ENCODE results near the gene OTOGL.
"Not testable (repeated sequence)": the region's sequence is repeated elsewhere in the genome, so short reads cannot be mapped to it uniquely, and the experiment has no call there.

The OTOGL gene

DNA sequence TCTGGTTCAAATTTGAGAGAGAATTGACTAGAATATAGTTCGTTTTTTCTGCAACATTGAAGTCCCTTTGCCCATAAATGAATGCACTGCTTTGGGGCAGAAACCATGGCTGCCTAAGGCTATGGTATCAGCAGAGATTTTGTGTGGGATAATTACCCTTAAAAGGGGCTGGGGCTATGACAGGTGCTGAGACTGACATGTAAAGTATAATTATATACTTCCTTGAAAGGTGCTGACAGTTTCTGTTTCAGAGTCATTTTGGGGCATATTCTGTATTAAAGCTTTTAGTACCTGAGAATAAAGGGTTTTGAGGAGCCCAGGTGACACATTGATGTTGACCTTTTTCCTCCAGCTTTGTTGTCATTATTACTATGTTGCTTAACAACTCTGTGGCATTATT lies 194.4 kb downstream of the OTOGL start:
- DNase-seq = no peak

DNA sequence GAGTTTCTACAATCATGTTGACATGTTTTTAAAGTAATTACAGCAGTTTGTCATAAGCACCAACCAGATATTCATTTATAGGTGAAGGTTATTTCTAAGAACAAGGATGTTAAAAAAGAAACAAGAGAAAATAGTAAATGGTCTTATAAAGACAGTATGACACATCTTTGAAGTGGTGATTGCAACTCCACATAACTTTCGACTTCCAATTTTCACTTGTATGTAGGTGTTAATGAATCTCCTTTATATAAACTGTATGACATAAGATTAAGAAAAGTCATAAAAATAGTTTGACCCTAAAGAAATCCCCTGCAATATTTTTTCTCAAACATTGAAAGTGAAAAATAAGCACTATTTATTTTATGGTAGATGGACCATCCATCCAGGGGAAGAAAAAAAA lies 199.9 kb downstream of the OTOGL start:
- DNase-seq = no peak

DNA sequence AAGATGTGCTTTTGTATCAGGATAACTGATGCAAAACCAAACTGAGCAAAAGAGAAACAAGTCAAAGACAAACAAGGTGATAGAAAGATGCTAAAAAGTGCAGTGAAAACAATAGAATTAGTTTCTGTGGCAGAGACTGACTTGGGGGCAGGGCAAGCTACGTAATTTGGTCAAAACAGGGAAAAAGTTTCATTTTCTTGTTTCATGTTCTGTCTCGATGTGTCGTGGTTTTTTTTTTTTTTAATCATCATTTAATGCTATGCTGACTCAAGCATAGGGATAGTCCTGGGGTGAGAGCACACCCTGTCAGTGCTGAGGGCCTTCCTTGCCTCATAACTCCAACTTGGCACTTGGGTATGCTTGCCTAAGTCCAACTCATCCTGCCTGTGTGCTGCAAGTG lies 200.6 kb downstream of the OTOGL start:
- DNase-seq = no peak

DNA sequence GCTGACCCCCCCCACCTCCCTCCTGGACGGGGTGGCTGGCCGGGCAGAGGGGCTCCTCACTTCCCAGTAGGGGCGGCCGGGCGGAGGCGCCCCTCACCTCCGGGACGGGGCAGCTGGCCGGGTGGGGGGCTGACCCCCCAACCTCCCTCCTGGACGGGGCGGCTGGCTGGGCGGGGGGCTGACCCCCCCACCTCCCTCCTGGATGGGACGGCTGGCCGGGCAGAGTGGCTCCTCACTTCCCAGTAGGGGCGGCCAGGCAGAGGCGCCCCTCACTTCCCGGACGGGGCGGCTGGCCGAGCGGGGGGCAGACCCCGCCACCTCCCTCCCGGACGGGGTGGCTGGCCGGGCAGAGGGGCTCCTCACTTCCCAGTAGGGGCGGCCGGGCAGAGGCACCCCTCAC lies 208.1 kb downstream of the OTOGL start:
- DNase-seq = not testable (repeated sequence)

DNA sequence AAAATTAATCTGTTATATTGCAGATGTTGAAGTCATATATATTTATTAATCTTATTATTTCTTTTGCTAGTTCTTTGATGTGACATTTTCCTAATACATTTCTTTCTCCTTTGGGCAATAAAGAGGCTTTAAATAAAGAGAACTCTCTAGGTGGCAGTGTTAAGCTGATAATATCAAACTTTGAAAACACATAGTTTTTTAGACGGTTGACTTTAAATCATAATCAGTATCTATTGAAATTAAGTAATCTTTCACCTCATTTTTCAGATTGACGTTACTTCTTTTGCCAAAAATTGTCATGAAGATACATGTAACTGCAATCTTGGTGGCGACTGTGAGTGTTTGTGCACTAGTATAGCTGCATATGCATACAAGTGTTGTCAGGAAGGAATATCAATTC lies 213.9 kb downstream of the OTOGL start:
- DNase-seq = no peak

DNA sequence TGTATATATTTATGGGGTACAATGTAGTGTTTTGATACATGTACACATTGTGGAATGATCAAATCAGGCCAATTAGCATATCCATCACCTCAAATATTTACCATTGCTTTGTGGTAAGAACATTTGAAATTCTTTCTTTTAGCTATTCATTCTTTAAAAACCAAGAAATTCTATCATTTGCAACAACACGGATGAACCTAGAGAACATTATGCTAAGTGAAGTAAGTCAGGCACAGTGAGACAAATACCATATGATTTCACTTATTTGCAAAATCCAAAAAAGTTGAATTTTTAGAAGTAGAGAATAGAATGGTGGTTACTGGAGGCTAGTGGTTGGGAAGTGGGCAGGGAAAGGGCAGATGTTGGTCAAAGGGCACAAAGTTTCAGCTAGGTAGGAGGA lies 215.4 kb downstream of the OTOGL start:
- DNase-seq = no peak

DNA sequence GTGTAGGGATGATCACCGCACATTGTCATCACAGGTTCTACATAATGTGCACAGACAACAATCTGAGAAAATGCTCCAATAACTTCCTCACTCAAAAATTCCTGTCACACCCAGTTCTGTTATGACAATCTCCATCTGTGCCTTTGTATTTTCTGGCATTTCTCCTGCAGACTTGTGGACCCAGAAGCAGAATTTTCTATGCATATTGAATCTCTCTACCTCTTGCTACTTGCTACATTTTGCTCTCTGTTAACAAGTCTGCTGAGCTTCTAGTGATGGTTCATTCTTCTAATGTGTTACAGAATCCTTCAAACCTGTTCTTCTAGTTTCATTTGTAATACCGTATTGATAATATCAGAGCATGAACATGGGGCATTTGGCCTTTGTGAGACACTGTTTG lies 216.9 kb downstream of the OTOGL start:
- no peak for DNase-seq

DNA sequence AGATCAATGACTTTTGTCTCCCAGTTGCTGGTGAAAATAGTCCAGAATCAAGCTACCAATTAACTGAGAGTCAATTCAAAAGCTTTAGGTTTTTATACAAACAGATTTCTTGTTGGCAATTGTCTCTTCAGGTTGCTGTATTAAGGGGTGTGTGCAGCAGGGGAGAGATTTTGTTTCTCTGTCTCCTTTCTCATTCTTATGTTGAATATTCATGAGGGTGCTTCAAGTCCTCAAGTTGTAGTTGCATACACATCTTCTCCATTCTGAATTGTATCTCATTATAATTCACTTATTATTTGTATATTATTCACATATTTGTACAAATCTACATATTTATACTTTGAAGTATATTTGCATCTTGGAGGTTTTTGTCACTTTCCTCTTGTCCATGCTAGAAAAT lies 218.0 kb downstream of the OTOGL start:
- no peak for DNase-seq

DNA sequence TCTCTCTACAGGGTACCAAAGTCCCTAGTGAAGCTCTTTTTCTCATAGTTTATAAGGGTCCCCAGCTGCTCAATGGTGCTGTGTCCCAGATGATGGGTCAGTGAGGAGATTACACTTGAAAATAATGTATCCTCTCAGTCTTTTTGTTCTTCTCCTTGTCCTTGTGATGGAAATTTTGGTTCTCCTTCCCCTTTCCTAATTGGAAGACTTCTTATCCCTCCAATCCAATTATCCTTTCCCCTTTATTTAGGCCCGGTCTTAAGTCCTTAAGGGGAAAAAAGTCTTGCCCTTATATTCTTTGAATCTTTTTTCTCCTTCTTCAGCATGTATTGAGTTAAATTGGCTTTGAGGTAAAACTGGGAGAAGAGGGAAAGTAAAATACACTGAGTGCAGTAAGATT lies 218.6 kb downstream of the OTOGL start:
- DNase-seq = no peak

DNA sequence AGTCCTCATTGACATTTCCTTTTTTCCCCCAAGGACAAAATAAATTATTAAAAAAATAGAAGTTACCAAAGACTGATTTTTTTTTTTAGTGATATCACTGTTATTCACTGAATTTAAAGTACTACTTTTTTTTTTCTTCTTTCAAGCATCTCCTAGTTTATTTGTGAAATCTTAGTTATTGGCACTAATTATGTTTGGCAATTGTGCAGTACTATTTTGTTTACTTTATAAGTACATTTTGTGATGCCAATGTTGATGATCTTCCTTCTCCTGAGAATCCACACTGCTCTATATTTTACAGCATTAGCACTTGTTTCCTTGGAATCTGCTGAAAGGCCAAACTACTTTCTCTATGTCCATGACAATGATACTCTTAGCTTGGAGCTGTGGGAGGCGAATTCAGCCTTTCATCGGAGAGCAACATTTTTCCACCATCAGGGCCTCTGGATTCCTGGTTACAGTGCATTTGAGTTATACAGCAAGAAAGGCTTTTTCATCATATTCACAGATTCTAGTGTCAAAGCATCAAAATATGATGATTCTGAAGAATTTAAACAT lies 220.9 kb downstream of the OTOGL start:
- no peak for DNase-seq

DNA sequence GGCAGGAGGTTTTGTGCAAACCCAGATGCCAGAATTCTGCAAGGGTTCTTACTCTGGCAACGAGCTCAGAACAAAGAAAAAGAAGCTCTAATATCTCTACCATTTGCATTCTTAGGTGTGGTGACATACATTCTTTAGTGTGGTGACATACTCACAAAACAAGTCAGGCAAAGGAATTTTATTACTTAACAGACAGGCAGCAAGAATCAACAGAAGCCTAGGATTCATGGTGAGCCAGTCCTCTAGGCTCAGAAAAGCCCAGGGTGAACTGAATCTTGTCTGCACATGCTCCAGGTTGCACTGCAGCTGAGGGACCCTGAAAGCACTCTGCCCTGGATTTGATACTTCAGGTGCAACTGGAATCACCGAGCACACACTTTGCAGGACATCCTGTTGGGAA lies 222.3 kb downstream of the OTOGL start:
- DNase-seq = no peak

DNA sequence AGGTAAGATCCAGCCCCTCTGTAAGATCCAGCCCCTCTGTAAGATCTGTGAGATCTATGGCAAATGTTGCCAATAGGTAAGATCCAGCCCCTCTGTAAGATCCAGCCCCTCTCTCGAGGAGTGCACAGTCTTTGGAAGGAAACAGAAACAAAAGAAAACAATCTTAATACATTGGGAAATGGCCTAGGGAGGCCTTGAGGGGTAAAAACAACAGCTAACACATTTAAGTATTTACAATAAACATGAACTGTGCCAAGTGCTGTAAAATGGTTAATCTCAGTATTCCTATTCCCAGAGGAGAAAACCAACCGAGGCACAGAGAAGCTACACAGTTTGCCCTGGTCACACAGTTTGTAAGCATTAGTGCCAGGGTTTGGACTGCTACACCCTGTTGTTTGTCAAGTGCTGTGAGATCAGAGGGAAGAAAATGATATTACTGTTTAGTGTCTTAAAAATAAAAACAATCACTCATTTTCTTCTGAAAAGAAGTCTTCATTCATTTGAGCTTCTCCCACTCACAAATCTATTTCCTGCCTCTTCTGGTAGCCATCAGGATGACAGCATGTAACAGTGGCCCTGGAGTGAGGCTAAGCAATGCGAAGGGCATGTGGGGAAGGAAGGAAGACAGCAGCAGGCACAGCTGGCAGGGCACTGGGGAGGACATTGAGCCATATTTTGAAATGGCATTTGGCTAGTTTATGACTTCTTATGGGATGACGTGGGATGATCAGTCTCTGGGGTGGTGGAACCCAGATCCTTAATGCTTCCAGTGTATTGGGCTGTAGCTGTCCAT lies 226.0 kb downstream of the OTOGL start:
- DNase-seq = no peak

DNA sequence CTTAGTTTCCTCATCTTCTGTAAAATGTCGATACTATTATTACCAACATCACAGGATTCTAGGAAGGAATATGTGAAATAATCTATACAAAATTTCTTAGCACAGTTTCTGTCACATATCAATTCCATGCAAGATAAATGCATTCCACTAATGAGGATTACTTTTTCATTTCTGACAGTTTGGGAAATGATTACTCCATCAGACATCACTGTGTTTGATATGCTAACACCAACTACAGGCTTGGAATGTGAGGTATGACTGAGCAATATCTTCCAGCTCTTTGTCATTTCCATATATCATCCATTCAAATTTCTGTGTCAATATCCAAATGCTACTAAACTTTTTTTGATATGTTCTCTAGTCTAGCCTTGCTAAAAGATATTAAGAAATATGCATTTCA lies 233.5 kb downstream of the OTOGL start:
- no peak for DNase-seq

DNA sequence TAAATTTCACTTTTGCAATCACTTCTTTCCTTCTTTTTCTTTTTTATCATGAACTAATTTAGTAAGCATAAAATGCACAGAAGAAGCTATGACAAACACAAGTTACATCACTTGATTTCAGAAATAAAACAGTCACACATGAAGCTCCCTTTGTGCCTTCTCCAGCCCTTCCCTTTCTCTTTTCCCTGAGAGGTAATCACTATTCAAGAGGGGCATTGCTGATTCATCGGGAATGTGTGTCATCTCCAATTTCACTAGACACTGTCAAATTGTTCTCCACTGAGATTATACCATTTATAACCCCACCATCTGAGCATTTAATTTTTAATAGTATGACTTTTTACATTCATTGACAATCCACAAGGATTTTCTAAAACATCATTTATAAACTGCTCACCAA lies 253.1 kb downstream of the OTOGL start:
- DNase-seq = no peak

DNA sequence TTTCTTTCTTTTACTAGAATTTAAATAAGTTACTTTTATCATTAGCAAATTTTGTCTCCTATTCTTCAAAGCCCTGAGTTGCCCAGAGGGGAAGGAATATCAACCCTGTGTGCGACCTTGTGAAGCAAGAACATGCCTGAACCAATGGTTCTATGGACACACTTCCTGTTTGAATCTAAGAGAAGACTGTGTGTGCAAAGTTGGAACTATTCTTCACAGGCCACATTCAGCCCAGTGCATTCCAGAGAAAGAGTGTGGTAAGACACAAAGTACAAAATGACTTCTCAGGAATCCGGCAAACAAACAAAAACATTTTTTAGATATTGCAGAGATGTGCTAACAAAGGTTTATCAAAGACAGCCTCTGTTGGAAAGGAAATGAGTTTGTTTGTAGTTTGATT lies 253.9 kb downstream of the OTOGL start:
- DNase-seq = no peak

DNA sequence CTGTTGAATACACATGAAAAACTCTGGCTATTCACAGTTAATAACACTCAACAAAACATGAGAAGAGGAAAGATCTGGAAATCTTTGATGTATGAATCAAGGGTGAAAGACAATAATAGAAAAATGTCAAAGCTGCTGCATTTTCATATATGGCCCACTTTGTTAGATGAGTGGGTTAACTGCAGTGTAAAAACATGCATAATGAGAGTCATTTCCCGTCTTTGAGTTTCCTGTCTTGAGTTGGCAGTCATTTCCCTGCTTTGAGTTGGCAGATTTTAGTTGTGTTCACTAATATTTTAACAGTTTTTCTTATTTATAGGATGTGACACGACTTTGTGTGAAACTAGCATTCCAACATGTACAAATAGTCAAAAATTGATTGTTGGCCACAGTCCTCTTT lies 256.8 kb downstream of the OTOGL start:
- no peak for DNase-seq

DNA sequence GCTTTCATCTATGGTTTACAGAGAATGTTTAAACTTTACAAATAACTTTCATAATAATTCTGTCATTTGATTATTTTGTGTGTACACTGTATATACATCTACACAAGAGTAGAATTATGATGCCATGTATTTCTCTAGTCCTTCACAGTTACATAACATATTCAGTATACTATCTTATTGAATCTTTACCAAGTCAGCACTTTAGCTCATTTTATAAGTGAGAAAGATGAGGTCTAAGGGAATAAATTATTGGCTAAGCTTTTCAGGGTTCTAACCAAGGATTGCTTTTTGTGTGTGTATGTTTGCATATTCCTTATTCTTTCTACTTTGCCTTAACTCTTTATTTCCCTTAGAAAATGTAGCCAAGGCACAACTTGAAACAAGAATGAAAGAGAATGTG lies 260.4 kb downstream of the OTOGL start:
- no peak for DNase-seq

DNA sequence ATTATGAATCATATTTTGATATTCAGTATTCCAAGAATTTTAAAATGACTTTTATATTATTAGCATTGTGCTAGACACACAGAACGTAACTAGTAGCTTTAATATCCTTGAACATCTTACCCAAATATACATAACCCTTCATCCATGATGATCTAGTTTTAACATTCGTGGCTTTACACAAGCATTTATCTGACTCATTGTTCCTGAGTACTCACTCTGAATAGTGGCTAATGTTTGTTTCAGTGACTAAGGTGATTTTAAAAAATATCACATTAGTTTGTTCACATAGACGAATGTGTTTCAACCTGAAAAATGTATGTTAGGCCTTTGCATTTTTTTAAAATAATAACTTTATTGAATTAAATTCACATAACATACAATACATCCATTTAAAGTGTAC lies 264.7 kb downstream of the OTOGL start:
- no peak for DNase-seq

DNA sequence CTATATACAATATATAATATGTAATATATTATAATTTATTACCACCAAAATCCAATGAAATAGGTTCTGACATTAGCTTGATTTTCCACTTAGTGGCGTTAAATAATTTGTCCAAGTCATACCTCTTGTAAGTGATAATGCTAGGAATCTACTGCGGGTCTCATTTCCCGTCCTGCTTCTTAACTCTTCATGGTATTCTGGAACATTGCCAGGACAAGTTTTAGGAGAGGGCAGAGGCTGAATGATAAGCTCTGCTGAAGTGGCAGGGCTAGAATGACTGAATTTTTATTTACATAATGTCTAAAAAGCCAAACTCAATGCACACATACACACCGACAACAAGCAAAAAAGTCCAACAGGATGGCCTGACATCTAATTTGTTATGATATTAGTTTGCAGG lies 274.3 kb downstream of the OTOGL start:
- DNase-seq = no peak

DNA sequence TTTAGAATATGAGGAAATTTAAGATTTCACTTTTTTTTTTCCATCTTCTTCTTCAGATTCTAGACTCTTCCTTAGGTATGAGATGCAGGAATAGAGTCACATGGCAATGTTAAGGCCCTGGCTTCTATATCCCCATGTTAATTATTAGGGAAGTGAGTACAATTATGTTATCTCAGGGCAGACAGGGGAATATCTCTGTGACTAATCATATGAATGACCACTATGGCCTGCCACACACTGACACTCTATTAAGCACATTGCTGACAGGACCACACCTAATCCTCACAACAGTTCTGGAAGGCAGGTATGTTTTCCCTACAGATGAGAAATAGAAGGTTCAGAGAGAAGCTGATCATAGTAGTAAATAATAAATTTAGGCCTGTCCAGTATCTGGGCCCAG lies 275.3 kb downstream of the OTOGL start:
- DNase-seq = no peak

DNA sequence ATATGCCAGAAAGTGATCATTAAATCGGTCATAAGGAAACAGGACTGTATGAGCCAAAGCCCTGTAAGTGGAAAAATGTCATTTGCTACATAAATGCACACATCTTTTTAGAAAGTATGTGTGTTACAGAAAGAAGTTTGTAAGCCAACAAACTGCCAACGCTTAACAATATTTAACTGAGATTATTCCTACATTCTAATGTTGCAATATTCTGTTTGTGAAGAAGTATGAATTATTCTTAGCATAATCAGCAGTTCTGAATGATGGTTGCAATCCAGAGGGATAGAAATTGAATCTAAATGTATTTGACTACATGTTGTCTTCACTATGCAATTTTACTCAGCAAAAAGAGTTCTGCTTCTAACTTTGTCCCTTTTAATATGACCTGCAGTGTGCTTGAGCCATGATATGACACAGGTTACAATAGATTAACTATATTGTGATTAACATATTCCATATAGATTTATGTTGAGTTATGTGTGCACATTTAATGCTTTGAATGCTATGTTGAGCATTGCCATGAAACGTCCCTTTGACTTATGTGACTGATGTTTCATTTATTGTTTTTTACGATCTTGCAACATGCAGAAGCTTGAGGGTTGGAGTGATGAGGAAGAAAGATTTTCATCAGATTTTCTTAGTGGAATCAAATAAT lies 277.9 kb downstream of the OTOGL start:
- DNase-seq = no peak

DNA sequence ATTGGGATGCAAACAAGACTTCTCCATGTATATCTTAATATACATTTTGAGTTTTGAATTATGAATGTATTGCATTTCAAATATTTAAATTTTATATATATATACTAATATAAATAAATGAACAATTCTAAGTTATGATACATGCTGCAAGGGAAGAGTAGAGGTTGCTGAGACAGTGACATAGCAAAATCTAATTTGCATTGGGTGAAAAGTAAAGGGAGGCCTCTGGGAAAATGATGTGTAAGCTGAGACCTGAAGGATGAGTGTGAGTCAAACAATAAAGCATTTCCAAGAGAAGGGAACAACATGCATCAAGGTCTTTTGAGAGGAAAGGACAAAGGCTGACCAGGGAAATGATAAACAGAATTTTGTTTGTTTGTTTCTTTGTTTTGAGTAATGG lies 281.8 kb downstream of the OTOGL start:
- no peak for DNase-seq

DNA sequence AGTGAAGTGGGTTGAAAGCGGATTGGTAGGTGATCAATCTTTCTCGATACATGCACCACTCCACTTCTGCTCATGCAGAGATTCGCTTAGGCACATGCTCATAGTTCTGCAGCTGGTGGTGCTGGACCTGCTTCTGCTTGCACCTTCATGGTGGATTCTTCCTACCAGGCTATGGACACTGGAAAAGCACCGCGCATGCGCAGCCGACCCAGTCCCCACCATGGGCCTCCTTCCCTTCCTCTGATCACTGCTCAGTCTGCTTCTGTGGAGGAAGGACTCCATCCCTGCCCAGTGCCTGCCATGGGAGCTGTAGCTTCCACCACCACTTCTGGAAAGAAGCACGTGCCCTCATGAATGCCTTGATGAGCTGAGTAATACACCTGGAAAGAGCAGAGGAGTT lies 282.9 kb downstream of the OTOGL start:
- no peak for DNase-seq

DNA sequence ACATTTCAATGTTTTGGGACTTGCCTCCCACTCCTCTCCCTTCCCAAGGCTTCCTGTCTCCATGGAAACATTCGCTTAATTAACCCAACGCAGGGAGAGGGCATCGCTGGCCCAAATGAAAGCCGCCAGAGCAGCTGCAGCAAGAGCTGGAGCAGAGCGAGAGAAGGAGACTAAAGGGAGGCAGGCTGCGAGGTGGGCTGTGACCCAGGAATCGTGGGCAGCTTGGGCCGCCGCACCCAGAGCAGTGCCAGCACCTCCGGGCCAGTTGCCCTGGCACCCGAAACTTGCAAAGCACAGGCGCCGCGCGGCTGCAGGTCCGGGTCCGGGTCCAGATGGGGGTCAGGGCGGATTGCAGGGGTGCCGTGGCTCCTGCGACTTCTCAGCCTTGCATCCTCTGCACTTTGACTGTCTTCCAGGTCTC lies 301.2 kb downstream of the OTOGL start:
- DNase-seq = no peak

DNA sequence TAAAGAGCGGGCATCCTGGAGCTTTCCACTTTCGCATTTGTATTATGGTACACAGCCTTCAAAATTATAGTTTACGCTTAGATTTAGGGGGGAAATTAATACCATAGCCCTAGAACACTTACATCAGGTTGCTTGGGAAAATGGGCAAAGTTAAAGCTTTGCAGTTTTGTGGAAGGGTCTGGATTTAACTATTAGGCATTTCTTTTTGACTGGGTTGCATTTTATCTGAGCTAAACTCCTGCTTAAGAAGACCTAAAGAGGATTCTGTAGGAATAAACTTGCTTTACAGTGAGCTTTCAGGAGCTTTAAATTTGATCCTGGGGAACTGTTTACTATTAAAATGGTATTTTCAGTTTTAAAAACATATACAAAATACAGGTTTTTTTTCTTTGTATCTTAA lies 301.9 kb downstream of the OTOGL start:
- no peak for DNase-seq
